ENCODE results near the gene PKD1.
"Not testable (repeated sequence)": the region's sequence is repeated elsewhere in the genome, so short reads cannot be mapped to it uniquely, and the experiment has no call there.

Gene PKD1

GRCh38 chr16:2122934-2123683 is 12.6 kb downstream of the PKD1 start:
- not testable (repeated sequence) for DNase-seq

- DNase-seq: no peak
These were observed 13.3 kb downstream of the PKD1 start for GRCh38 chr16:2122429-2122828.

- no peak for DNase-seq
These were observed 13.8 kb downstream of the PKD1 start for GRCh38 chr16:2121853-2122252.

GRCh38 chr16:2121325-2121724 is 14.4 kb downstream of the PKD1 start:
- DNase-seq: not testable (repeated sequence)

GRCh38 chr16:2117960-2118722 is 17.6 kb downstream of the PKD1 start:
- not testable (repeated sequence) for DNase-seq

- DNase-seq: not testable (repeated sequence)
These were observed 18.4 kb downstream of the PKD1 start for GRCh38 chr16:2117341-2117740.

- not testable (repeated sequence) for DNase-seq
These were observed 19.3 kb downstream of the PKD1 start for GRCh38 chr16:2116428-2116827.

GRCh38 chr16:2115591-2115973 is 20.1 kb downstream of the PKD1 start:
- DNase-seq: no peak

GRCh38 chr16:2114885-2115590 is 20.7 kb downstream of the PKD1 start:
- not testable (repeated sequence) for DNase-seq

GRCh38 chr16:2114225-2114624 is 21.5 kb downstream of the PKD1 start:
- not testable (repeated sequence) for DNase-seq

GRCh38 chr16:2112539-2113106 is 23.1 kb downstream of the PKD1 start:
- not testable (repeated sequence) for DNase-seq

- DNase-seq: not testable (repeated sequence)
These were observed 24.0 kb downstream of the PKD1 start for GRCh38 chr16:2111412-2112335.

- not testable (repeated sequence) for DNase-seq
These were observed 24.7 kb downstream of the PKD1 start for GRCh38 chr16:2111009-2111353.

- DNase-seq: not testable (repeated sequence)
These were observed 25.2 kb downstream of the PKD1 start for GRCh38 chr16:2110332-2111008.

GRCh38 chr16:2109872-2110271 is 25.8 kb downstream of the PKD1 start:
- DNase-seq: not testable (repeated sequence)

GRCh38 chr16:2109271-2109580 is 26.5 kb downstream of the PKD1 start:
- not testable (repeated sequence) for DNase-seq

- not testable (repeated sequence) for DNase-seq
These were observed 27.0 kb downstream of the PKD1 start for GRCh38 chr16:2108446-2109270.

GRCh38 chr16:2107791-2108125 is 27.9 kb downstream of the PKD1 start:
- not testable (repeated sequence) for DNase-seq

GRCh38 chr16:2107121-2107790 is 28.4 kb downstream of the PKD1 start:
- DNase-seq: not testable (repeated sequence)

GRCh38 chr16:2106211-2106610 is 29.5 kb downstream of the PKD1 start:
- not testable (repeated sequence) for DNase-seq

Data from NCI-H1436 (cell line).